H9 (cell line): Measurements from ENCODE around the gene DPP10. TPM values are rescaled to one million over a fixed set of nuclear protein-coding genes. Genes with fewer than 3 reads are reported as not detected.

Experiments
- DNase-seq: peaks from one replicate; pipeline ENCODE4 v3.0.0-alpha.2; 2017
- H2AFZ ChIP-seq: one replicate; pipeline ENCODE4 v1.6.1; 2013; ENCODE audit warnings: mild to moderate bottlenecking, low read length, control low read depth, moderate library complexity
- H2AK5ac ChIP-seq: 2 replicates; pipeline ENCODE4 v1.6.1; 2013; ENCODE audit warnings: low read length, control low read depth, mixed read lengths; ENCODE audit not compliant: insufficient read length
- H2BK120ac ChIP-seq: one replicate; pipeline ENCODE4 v1.6.1; 2013; ENCODE audit warnings: low read depth, mild to moderate bottlenecking, low read length, control low read depth, inconsistent platforms; ENCODE audit not compliant: poor library complexity, severe bottlenecking
- H2BK12ac ChIP-seq: 2 replicates; pipeline ENCODE4 v1.6.1; 2013; ENCODE audit warnings: low read length, control low read depth, mixed read lengths, low read depth; ENCODE audit not compliant: insufficient read length
- H2BK15ac ChIP-seq: 2 replicates; pipeline ENCODE4 v1.6.1; 2013; ENCODE audit warnings: low read depth, low read length, control low read depth
- H2BK20ac ChIP-seq: one replicate; pipeline ENCODE4 v1.6.1; 2013; ENCODE audit warnings: low read depth, mild to moderate bottlenecking, low read length, control low read depth, inconsistent platforms; ENCODE audit not compliant: poor library complexity, severe bottlenecking
- H2BK5ac ChIP-seq: 2 replicates; pipeline ENCODE4 v1.6.1; 2013; ENCODE audit warnings: low read length, control low read depth, mixed read lengths; ENCODE audit not compliant: insufficient read length
- H3K14ac ChIP-seq: 2 replicates; pipeline ENCODE4 v1.6.1; 2013; ENCODE audit warnings: low read length, control low read depth; ENCODE audit not compliant: insufficient read depth
- H3K18ac ChIP-seq: 2 replicates; pipeline ENCODE4 v1.6.1; 2013; ENCODE audit warnings: low read depth, mild to moderate bottlenecking, mixed read lengths, low read length, control low read depth; ENCODE audit not compliant: insufficient read length
- H3K23ac ChIP-seq: 2 replicates; pipeline ENCODE4 v1.6.1; 2013; ENCODE audit warnings: low read length, control low read depth, mixed read lengths, low read depth; ENCODE audit not compliant: insufficient read length
- H3K23me2 ChIP-seq: 2 replicates; pipeline ENCODE4 v1.6.1; 2013; ENCODE audit warnings: low read depth, mild to moderate bottlenecking, mixed read lengths, low read length, control low read depth; ENCODE audit not compliant: insufficient read length, poor library complexity, severe bottlenecking
- H3K27ac ChIP-seq: 2 replicates; pipeline ENCODE4 v1.5.1; 2013; ENCODE audit warnings: low read length, control low read depth, mixed read lengths, low read depth; ENCODE audit not compliant: insufficient read length
- H3K27me3 ChIP-seq: 2 replicates; pipeline ENCODE4 v1.6.1; 2013; ENCODE audit warnings: low read length, control low read depth, inconsistent platforms; ENCODE audit not compliant: insufficient read depth
- H3K4ac ChIP-seq: 2 replicates; pipeline ENCODE4 v1.6.1; 2013; ENCODE audit warnings: low read depth, mild to moderate bottlenecking, control low read depth, inconsistent platforms, low read length, moderate library complexity
- H3K4me1 ChIP-seq: 2 replicates; pipeline ENCODE4 v1.6.1; 2013; ENCODE audit warnings: low read length, control low read depth, inconsistent platforms; ENCODE audit not compliant: insufficient read depth
- H3K4me2 ChIP-seq: 2 replicates; pipeline ENCODE4 v1.6.1; 2013; ENCODE audit warnings: low read length, control low read depth, mixed read lengths; ENCODE audit not compliant: insufficient read length, insufficient read depth
- H3K56ac ChIP-seq: 2 replicates; pipeline ENCODE4 v1.6.1; 2013; ENCODE audit warnings: low read depth, mild to moderate bottlenecking, mixed read lengths, low read length, control low read depth; ENCODE audit not compliant: insufficient read length
- H3K79me1 ChIP-seq: 2 replicates; pipeline ENCODE4 v1.6.1; 2013; ENCODE audit warnings: low read depth, mild to moderate bottlenecking, moderate library complexity, low read length, control low read depth, inconsistent platforms; ENCODE audit not compliant: insufficient read depth, poor library complexity, severe bottlenecking
- H3K79me2 ChIP-seq: 2 replicates; pipeline ENCODE4 v1.6.1; 2013; ENCODE audit warnings: low read length, control low read depth, inconsistent platforms; ENCODE audit not compliant: insufficient read depth
- H3K9ac ChIP-seq: 2 replicates; pipeline ENCODE4 v1.6.1; 2013; ENCODE audit warnings: low read length, control low read depth, mixed read lengths; ENCODE audit not compliant: insufficient read length; ENCODE audit errors: extremely low read depth
- H3K9me3 ChIP-seq: one replicate; pipeline ENCODE4 v1.6.1; 2013; ENCODE audit warnings: low read depth, low read length, inconsistent platforms; ENCODE audit not compliant: control insufficient read depth
- H3T11ph ChIP-seq: one replicate; pipeline ENCODE4 v1.6.1; 2013; ENCODE audit warnings: mild to moderate bottlenecking, low read length, control low read depth, inconsistent platforms
- H4K20me1 ChIP-seq: one replicate; pipeline ENCODE4 v1.6.1; 2013; ENCODE audit not compliant: control insufficient read depth, insufficient read length, insufficient read depth
- H4K5ac ChIP-seq: 2 replicates; pipeline ENCODE4 v1.6.1; 2013; ENCODE audit warnings: low read depth, mild to moderate bottlenecking, mixed read lengths, low read length, control low read depth; ENCODE audit not compliant: insufficient read length
- H4K8ac ChIP-seq: replicated peaks from 2 replicates; pipeline ENCODE4 v1.6.1; 2013; ENCODE audit warnings: low read length, control low read depth, mixed read lengths, low read depth; ENCODE audit not compliant: insufficient read length
- H4K91ac ChIP-seq: 2 replicates; pipeline ENCODE4 v1.6.1; 2013; ENCODE audit warnings: low read depth, mild to moderate bottlenecking, moderate library complexity, mixed read lengths, low read length, control low read depth; ENCODE audit not compliant: insufficient read length
- H3K27ac Mint-ChIP-seq, 3 experiments: 2 replicates in 2 of 3; 3 replicates in 1 of 3; pipeline ENCODE4 v1.8.0; 2020 to 2021; ENCODE audit warnings: mixed read lengths in 3 of 3, mild to moderate bottlenecking in 1 of 3, moderate library complexity in 1 of 3
- H3K27me3 Mint-ChIP-seq: 2 replicates; pipeline ENCODE4 v1.8.0; 2021; ENCODE audit warnings: low read depth, mild to moderate bottlenecking, moderate library complexity, mixed read lengths
- H3K36me3 Mint-ChIP-seq, 3 experiments: 2 replicates in 2 of 3; 3 replicates in 1 of 3; pipeline ENCODE4 v1.8.0; 2020 to 2021; ENCODE audit warnings: low read depth in 3 of 3, mixed read lengths in 3 of 3; ENCODE audit not compliant: insufficient read depth in 1 of 3
- H3K4me1 Mint-ChIP-seq, 2 experiments: 2 replicates each; pipeline ENCODE4 v1.8.0; 2020; ENCODE audit warnings: mixed read lengths in 2 of 2
- H3K4me3 Mint-ChIP-seq, 2 experiments: 2 replicates in 1 of 2; 3 replicates in 1 of 2; pipeline ENCODE4 v1.8.0; 2020 to 2021; ENCODE audit warnings: mild to moderate bottlenecking in 2 of 2, mixed read lengths in 2 of 2, moderate library complexity in 1 of 2
- H3K9me3 Mint-ChIP-seq, 2 experiments: 2 replicates in 1 of 2; 3 replicates in 1 of 2; pipeline ENCODE4 v1.8.0; 2020; ENCODE audit warnings: mild to moderate bottlenecking in 2 of 2, mixed read lengths in 2 of 2, moderate library complexity in 1 of 2
- WGBS: extraction: QIAGEN DNeasy Blood & Tissue Kit; methylation state at CpG from one replicate; pipeline ENCODE4 v1.1.7; 2013; ENCODE audit warnings: missing lambda C conversion rate, low lambda C conversion rate, mixed read lengths; ENCODE audit not compliant: insufficient read length; ENCODE audit errors: extremely low coverage; 5-methylcytosine and 5-hydroxymethylcytosine counted together
- total RNA-seq: library from RNA; stranded (reverse); gene quantifications from 2 replicates; pipeline ENCODE4 v1.2.1, GENCODE V29; 2021
- TF ChIP-seq, protein P1 (sequence below): fragments of 200-600 bp; sonication (generic); conservative IDR thresholded peaks from 3 replicates; pipeline ENCODE4 v1.8.0; 2021; ENCODE audit warnings: antibody characterized with exemption, mild to moderate bottlenecking

DPP10 gene
- total RNA-seq, 1 experiment from 2014 or later = 11.3 TPM

DNA sequence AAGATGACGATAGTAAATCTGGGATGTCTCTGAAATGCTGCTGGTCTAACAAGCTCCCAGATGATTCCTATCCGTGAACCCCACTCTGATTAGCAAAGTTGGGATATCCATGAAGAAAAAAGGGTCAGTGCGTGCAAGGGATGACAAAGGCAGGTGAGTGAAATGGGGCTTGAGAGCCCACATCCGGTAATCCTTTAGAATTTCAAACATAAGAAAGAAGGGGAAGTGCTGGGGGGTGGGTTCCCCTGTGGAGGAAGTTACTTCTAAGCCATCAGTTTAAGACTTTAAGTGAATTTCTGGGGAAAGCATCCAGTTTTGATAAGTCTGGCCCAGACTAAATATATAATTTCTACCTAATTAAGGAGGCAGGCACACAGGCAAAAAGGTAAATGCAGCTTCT lies 209.5 kb downstream of the DPP10 start:
- DNase-seq = peak; percentile 35
- no peaks in the 10 kb centered on the region for H3K9me3 ChIP-seq
- H3K23me2 ChIP-seq = no peaks in the 10 kb centered on the region
- no peak overlapping the region for H4K8ac ChIP-seq
- H4K91ac ChIP-seq = no peak overlapping the region
- no peak overlapping the region for H3K4ac ChIP-seq
- no peak overlapping the region for H3K56ac ChIP-seq
- H3K79me2 ChIP-seq = no peaks in the 10 kb centered on the region
- H3K27me3 Mint-ChIP-seq = no peaks in the 10 kb centered on the region
- no peak overlapping the region for H3K23ac ChIP-seq
- H2AFZ ChIP-seq = peak overlapping the region; percentile 10
- H3K4me3 Mint-ChIP-seq = peak overlapping the region in 1 of 2 experiments; percentile 34; a peak in 2 of 5 replicates
- no peak overlapping the region for H3T11ph ChIP-seq
- TF ChIP-seq, protein P1, sequence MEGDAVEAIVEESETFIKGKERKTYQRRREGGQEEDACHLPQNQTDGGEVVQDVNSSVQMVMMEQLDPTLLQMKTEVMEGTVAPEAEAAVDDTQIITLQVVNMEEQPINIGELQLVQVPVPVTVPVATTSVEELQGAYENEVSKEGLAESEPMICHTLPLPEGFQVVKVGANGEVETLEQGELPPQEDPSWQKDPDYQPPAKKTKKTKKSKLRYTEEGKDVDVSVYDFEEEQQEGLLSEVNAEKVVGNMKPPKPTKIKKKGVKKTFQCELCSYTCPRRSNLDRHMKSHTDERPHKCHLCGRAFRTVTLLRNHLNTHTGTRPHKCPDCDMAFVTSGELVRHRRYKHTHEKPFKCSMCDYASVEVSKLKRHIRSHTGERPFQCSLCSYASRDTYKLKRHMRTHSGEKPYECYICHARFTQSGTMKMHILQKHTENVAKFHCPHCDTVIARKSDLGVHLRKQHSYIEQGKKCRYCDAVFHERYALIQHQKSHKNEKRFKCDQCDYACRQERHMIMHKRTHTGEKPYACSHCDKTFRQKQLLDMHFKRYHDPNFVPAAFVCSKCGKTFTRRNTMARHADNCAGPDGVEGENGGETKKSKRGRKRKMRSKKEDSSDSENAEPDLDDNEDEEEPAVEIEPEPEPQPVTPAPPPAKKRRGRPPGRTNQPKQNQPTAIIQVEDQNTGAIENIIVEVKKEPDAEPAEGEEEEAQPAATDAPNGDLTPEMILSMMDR = no peak
- H2BK5ac ChIP-seq = no peak overlapping the region
- H3K79me1 ChIP-seq = no peaks in the 10 kb centered on the region
- no peaks in the 10 kb centered on the region for H4K20me1 ChIP-seq
- no peak overlapping the region for H3K27ac ChIP-seq
- no peak overlapping the region for H3K9ac ChIP-seq
- no peak overlapping the region for H2AK5ac ChIP-seq
- peaks cover 11% of the 10 kb centered on the region; the same call in 1 of the 2 replicates for H3K4me1 ChIP-seq
- H3K27ac Mint-ChIP-seq = peak overlapping the region in 2 of 3 experiments; percentile 66 to 98; a peak in 4 of 7 replicates
- no peak overlapping the region for H2BK20ac ChIP-seq
- H4K5ac ChIP-seq = no peak overlapping the region
- no peak overlapping the region for H2BK15ac ChIP-seq
- no peaks in the 10 kb centered on the region for H3K36me3 Mint-ChIP-seq
- H3K18ac ChIP-seq = no peak overlapping the region
- no peaks in the 10 kb centered on the region for H3K27me3 ChIP-seq
- no peak overlapping the region for H2BK12ac ChIP-seq
- H3K14ac ChIP-seq = no peak overlapping the region
- H3K9me3 Mint-ChIP-seq = peaks cover 0 to 2% of the 10 kb centered on the region in 2 experiments; a peak in 3 of 5 replicates
- no peak overlapping the region for H3K4me2 ChIP-seq
- peaks cover 20 to 26% of the 10 kb centered on the region in 2 experiments for H3K4me1 Mint-ChIP-seq
- H2BK120ac ChIP-seq = no peak overlapping the region
- no CpG with 5 or more reads among the region's 4 CpGs for WGBS
